ENCODE data around the gene PTPN3.
"Not testable (repeated sequence)": the region's sequence is repeated elsewhere in the genome, so short reads cannot be mapped to it uniquely, and the experiment has no call there.

PTPN3 gene, protein sequence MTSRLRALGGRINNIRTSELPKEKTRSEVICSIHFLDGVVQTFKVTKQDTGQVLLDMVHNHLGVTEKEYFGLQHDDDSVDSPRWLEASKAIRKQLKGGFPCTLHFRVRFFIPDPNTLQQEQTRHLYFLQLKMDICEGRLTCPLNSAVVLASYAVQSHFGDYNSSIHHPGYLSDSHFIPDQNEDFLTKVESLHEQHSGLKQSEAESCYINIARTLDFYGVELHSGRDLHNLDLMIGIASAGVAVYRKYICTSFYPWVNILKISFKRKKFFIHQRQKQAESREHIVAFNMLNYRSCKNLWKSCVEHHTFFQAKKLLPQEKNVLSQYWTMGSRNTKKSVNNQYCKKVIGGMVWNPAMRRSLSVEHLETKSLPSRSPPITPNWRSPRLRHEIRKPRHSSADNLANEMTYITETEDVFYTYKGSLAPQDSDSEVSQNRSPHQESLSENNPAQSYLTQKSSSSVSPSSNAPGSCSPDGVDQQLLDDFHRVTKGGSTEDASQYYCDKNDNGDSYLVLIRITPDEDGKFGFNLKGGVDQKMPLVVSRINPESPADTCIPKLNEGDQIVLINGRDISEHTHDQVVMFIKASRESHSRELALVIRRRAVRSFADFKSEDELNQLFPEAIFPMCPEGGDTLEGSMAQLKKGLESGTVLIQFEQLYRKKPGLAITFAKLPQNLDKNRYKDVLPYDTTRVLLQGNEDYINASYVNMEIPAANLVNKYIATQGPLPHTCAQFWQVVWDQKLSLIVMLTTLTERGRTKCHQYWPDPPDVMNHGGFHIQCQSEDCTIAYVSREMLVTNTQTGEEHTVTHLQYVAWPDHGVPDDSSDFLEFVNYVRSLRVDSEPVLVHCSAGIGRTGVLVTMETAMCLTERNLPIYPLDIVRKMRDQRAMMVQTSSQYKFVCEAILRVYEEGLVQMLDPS

DNA sequence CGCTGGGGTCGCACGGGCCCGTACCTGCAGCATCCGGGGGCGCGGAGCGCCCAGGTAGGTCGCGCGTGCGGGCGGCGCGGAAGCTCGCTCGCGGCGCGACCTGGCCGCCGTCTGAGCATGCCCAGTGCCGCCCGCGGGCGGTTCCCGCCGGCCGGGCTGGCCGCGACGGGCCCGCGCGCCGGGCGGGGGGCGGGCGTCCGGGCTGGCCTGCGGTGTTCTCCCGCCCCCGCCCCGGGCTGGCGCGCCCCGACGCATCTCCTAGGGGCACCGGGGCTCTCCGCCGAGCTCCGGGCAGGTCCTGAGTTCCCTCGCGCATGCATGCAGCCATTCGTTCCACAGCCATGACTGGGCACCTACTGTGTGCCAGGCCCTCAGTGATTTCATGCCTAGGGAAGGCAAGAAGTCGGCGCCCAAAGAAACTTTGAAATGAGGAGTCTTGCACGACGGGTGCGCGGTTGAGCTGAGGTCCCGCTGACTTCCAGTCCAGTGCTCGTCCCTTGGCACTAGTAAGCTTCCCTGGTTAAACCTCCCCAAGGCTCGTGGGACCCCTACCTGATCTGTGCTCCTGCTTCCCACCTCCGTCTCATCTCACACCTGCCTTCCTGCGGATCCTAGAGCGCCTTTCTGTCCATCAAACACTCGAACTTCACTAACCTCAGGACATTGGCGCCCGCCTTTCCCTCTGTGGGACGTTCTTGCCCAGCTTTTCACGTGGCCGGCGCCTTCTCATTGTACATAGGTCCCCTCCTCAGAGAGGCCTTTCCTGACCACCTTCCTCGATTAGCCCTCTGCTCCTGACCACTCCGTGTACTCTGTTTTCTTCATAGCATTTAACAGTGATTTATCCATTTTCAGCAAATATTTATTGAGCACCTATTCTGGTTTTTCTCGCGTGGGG is at the start of gene PTPN3:
Gene PTPN3, minus strand, starts transcription at position 113 of the 898 bp plus-strand sequence. CDS start 34,873 bp downstream, outside the sequence.
- no peak for DNase-seq (ENCODE audit: low read depth in 1 of 2, low spot score in 1 of 2)

DNA sequence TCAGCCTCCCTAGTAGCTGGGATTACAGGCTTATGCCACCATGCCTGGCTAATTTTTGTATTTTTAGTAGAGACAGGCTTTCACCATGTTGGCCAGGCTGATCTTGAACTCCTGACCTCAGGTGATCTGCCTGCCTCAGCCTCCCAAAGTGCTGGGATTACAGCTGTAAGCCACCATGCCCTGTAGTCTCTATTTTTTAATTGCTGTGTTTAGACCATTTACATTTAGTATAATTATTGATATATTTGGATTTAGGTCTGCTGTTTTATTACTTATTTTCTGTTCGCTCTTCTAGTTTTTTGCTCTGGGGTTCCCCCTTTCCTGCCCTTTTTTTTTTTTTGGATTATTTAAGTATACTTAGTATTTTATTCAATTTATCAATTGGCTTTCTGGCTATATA is 46.8 kb upstream of the PTPN3 start:
- not testable (repeated sequence) for DNase-seq (ENCODE audit: low read depth in 1 of 2, low spot score in 1 of 2)

DNA sequence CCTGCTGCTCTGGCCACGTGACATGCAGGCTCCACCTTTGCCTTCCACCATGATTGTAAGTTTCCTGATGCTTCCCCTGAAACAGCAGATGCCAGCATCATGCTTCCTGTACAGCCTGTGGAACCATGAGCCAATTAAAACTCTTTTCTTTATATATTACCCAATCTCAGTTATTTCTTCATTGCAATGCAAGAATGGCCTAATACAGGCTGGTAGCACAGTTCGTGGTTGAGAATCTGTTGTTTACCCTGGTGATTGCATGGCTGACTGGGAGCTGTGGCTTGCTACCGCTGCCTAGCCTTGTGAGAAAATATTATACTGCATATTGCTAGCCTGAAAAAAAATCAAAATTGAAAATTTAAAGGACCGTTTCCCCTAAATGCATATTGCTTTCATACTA is 44.8 kb upstream of the PTPN3 start:
- no peak for DNase-seq (ENCODE audit: low read depth in 1 of 2, low spot score in 1 of 2)

DNA sequence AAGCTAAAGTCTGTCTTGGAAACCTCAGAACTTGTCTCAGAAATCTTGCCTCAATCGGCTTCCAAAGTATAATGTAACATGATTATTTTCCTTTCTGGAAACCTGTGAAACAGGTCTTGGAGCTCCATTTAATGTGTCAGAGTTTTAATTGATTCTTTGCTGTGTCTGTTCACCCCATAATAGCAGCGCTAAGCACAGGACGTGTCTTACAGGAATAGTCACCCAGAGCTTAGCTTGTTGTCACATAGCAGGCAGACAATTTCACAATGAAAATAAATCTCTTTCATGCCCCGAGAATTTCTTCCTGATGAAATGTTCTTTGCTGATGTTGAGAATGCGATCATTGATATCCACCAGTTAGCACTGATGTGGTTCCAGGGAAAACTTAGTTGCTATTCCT is 40.2 kb upstream of the PTPN3 start:
- no peak for DNase-seq (ENCODE audit: low read depth in 1 of 2, low spot score in 1 of 2)

DNA sequence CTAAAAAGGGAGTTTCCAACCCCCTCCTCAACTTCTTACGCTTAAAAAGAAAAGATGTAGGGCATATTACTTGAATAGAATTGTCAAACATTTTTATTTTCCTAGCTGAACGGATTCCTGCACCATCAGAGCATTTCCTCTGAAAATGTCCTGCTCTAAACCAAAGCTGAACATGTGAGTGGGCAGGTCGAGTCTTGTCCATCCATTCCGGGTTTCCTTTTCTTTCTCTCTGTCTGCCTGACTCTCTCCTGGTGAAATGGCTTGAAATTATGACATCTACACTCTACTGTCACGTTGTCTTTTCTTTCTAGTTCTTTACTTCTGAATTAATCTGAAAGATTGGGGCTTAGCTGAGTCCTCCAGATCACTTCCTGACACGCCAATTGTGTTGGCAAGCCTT is 39.2 kb upstream of the PTPN3 start:
- DNase-seq (ENCODE audit: low read depth in 1 of 2, low spot score in 1 of 2), result no peak

DNA sequence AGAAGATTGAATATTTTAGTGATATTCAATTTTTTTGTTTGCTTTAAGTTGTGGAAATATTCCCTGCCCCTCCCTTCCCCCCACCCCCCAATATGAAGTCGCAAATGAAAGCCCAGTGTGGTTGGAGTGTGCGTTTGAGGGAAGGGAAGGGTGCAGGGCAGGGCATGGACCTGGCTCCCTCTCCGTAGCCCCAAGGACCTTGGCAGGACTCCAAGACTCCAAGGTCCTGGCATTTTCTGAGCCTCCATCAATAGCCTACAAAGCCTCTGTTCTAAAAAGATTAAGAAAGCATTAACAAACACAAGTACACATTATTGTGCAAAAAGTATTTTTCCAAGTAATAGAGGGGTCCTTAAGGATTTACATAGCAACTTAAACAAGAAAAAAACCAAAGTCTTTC is 38.8 kb upstream of the PTPN3 start:
- DNase-seq (ENCODE audit: low read depth in 1 of 2, low spot score in 1 of 2), result no peak

DNA sequence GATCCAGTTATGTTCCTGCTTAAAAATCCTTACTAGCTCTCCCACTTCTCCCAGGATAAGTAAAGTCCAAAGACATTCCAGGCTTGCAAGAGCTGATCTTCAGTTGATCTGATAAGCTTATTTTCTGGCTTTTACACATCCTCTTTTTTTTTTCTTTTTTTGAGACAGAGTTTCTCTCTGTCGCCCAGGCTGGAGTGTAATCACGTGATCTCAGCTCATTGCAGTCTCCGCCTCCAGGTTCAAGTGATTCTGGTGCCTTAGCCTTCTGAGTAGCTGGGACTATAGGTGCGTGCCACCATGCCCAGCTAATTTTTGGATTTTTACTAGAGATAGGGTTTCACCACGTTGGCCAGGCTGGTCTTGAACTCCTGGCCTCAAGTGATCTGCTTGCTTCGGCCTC is 37.3 kb upstream of the PTPN3 start:
- DNase-seq (ENCODE audit: low read depth in 1 of 2, low spot score in 1 of 2), result no peak

DNA sequence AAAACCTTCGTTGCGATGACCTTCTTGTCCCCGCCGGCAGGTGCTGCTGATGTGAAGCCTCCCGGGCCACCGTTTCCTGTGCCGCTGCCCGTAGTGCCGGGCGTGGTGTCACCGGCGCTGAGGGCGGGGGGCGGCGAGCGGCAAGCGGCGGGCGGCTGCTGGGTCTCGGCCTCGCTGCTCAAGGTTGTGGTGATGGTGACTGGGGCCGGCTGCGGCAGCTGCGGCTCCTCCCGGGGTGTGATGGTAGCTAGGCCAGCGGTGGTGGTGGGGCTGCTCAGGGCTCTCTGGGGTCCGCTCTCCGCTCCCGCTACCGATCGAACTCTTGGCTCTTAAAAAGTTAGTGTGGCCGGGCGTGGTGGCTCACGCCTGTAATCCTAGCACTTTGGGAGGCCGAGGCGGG is 36.0 kb upstream of the PTPN3 start:
- no peak for DNase-seq (ENCODE audit: low read depth in 1 of 2, low spot score in 1 of 2)

DNA sequence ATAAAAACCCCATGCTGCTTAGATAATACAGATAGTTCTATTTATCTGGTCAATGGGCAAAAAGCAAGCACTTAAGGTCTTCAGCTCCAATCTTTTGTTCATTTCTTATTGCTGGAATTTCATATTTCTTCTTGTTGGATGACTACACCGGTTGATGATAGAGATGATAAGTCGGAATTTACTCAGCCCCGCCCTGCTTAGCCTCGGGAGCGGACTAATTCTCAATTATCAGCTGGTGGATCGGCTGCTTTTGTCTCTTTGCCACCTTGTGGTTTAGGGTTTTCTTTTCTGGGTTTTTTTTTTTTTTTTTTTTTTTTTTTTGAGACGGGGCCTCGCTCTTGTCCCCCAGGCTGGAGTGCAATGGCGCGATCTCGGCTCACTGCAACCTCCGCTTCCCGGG is 34.5 kb upstream of the PTPN3 start:
- not testable (repeated sequence) for DNase-seq (ENCODE audit: low read depth in 1 of 2, low spot score in 1 of 2)

DNA sequence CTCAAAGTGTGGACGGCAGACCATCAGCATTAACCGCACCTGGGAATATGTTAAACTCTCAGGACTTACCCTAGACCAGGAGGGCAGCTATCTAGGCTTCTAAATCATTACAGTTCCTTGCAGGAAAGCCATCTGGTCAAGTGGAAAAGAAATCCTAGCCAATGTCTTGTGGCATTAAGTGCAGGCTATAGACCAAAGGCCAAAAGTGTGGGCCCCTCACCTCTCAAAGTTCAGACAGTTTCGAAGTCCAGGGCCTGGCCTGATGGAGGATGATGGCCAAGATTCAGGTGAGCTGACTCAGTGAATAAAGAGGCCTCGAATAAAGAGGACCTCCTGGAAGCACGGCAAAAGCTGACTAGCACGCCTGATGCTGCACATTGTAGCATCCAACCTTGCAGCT is 24.0 kb upstream of the PTPN3 start:
- no peak for DNase-seq (ENCODE audit: low read depth in 1 of 2, low spot score in 1 of 2)

DNA sequence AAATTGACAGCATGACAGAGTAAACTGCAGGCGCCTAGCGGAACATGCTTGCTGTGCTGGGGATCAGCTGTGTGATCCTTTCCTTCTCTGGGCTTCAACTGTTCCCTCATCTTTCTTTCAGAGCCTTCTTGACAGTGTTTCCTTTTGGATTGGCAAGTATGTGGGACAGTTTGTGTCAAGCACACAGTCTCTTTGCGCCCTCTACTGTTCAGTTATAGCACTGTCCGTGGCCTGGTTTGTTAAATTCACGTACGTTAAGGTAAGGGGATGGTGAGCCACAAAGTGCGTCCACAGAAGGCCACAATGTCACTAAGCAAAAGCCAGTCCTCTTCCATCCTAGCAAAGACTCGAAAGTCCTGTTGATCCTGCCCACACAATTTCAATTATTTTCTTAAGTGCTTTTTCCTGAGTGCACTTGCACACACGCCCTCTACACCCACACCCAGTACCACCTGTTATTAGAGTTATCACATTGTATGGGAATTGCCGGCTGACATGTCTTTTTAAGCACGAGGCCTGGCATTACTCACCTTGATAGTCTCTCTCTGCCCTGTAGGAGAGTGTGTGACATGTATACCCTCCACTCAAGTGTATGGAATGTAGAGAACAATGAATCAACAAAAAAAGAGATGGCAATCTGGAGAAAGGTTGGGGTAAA is 22.5 kb upstream of the PTPN3 start:
- peak in 1 of 2 donors; percentile 9 for DNase-seq (ENCODE audit: low read depth in 1 of 2, low spot score in 1 of 2)

DNA sequence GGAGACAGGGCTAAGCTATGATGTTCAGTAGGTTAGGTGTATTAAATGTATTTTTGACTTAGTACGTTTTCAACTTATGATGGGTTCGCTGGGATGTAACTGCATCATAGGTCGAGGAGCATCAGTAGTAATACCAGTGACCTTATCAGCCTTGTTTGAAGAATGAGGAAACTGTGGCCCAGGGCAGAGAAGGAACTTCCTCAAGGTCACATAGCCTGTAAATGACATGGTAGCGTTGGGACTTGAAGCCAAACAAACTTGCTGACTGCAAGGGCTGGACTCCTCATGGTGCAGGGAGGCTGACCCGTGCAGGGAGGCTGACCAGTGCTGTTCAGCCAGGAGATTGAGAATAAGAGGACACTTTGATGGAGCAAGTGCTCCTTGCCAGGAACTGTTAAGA is 21.3 kb upstream of the PTPN3 start:
- no peak for DNase-seq (ENCODE audit: low read depth in 1 of 2, low spot score in 1 of 2)

DNA sequence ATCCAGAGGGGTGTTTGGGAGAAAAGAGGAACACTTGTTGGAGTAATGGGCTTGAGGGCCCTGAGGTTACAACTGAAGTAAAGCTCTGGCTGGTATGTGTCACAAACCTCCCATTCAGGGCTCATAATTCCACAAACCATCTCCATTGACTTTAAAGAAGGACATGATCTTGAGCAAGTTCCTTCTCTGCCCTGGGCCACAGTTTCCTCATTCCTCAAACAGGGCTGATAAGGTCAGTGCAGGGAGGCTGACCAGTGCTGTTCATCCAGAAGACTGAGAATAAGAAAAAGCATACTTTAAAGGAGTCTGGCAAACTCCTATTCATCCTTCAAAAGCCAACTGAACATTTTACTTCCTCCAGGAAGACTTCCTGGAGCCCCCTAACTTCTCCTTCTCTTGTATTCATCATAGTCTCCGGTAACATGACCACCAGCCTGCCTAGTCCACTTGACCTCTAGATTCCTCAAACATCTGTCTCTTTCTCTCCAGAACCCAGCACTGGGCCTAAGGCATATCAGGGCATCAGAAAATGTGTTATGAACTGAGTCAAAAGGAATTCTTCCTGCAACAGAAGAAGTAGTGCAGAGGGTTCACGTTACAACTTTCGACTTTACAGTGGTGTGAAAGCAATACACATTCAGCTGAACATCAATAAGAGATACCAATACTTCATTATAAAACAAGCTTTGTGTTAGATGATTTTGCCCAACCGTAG is 20.7 kb upstream of the PTPN3 start:
- no peak for DNase-seq (ENCODE audit: low read depth in 1 of 2, low spot score in 1 of 2)

DNA sequence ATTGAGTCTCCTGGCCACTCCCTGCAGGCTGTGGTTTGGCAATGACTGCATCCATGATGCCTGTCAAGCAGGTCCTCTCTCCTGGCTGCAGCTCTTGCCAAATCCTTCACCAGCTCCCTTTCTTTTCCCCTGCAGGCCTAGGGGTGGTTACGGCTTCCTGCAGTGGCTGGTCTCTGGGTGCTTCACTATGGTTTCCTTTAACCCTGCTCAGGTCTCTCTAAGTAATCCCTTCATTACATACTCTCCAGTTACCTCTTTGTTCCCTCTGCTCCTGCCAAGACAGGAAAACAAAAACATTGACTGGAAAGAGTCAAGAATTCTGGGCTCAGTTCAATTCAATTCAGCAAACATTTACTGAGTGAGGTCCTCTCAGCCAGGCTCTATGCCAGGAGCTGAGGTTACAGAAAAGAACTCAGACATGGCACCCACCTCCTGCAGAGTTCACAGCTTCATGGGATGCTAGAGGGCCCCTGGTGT is 19.8 kb upstream of the PTPN3 start:
- no peak for DNase-seq (ENCODE audit: low read depth in 1 of 2, low spot score in 1 of 2)

DNA sequence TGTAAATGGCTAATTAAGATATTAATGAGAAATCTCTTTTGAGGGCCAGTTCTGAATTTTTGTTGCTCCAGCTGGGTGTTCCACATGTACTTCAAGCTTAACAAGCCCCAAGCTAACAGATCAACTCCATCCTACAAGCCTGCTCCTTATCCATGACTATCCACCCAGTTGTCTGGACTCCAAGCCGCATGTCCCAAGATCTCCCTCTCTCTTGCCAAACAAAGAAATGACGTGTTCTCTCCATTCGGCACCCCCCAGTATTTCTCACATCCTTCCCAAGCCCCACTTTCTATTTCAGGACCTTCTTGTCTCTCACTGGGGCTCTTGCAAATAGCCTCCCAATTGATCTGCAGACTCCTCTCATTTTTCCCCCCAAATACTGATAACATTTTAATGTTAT is 15.8 kb upstream of the PTPN3 start:
- no peak for DNase-seq (ENCODE audit: low read depth in 1 of 2, low spot score in 1 of 2)

DNA sequence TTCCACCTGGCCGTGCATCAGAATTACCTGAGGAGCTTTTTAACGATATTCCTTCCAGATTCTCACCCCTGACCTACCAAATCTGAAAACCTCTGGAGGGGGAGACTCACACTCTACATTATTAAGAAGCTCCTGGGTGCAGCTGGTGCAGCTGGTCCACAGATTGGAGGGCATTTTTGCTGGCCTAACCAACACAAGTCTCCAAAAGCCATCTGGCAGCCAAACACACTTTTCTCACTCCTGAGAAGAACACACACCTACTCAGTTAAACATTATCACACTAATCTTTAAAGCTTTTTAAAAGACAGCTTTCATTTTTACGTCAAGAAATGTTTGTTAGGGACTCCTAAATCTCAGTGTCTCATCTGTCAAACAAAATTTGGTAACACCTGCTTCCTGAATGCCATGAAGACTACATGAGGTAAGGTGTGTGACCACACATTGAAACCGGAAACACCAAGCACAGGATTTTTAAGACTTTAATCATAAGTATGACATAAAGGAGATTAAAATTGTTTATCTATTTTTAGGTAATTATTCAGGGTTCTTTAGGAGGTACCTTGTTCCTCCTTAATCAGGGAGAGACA is 14.2 kb upstream of the PTPN3 start:
- DNase-seq (ENCODE audit: low read depth in 1 of 2, low spot score in 1 of 2), result no peak

DNA sequence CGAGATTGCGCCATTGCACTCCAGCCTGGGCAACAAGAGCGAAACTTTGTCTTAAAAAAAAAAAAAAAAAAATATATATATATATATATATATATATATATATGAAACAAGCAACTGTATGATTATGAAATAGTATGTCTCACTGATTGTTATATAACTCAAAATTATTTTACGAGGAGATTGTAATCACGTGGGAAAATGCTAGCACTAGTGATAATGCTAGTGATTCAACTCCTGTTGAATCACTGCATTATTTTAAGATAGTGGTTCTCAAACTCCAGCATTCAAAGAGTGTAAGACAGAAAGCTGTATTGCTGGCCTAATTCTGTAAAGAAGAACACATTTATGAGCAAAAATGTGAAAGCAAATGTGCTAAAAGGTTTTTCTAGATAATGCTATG is 12.4 kb upstream of the PTPN3 start:
- no peak for DNase-seq (ENCODE audit: low read depth in 1 of 2, low spot score in 1 of 2)

DNA sequence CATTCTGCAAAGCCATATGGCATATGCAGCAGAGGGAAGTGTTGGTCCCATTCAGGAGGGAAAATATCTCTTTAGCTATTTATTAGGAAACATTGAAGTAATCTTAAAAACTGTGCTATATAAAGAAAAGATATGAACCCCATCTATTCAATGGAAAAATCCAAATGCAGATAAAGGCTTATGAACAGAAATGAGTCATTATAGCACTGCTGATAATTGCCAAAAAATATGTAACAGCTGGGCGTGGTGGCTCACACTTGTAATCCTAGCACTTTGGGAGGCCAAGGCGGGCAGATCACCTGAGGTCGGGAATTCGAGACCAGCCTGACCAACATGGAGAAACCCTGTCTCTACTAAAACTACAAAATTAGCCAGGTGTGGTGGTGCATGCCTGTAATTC is 11.9 kb upstream of the PTPN3 start:
- not testable (repeated sequence) for DNase-seq (ENCODE audit: low read depth in 1 of 2, low spot score in 1 of 2)

DNA sequence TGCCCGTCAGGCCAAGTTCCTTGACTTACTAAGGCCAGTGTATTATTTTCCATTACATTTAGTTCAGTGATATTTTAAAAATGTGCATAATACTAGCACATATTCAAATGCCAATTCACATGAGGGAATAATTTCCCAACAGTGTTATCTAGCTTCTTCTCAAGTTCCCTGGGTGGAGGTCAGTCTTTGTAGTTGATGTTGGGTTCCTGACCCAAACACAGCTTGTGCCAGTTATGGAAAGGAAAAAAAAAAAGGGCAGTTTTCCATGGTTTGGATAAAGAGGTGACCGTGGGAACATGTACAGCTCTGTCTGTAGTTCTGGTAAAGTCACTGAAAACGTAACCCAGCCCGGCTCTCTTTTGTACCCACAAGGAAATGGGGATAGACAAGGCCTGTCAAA is 11.5 kb upstream of the PTPN3 start:
- no peak for DNase-seq (ENCODE audit: low read depth in 1 of 2, low spot score in 1 of 2)

DNA sequence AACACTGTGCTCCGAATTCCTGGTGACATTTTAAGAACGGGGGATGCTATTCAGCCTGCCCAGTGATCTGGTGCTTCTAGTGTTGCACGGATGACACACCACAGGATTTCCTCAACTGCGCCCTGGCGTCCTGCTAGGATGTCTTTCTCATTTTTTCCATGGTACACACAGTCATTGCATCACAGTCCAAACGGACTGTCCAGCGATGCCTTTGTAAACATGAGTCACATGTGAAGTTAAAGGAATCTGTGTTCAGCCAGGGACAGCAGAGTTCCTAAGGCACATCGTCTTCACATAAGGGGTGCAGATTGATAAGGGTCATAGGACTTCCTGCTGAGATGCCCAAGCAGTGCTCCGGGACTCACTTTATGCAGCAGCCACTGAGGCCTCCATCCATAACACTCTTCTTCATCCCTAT is 9.3 kb upstream of the PTPN3 start:
- no peak for DNase-seq (ENCODE audit: low read depth in 1 of 2, low spot score in 1 of 2)
